Activated T-helper 1 cell treated with anti-CD3 and anti-CD28 coated beads, Interleukin-12 subunit alpha, Interleukin-12 subunit beta, Interleukin-2, Interleukin-4 antibody, amounts not matched to agents 30 ng/mL and 10 ng/mL and 1 ng/mL, durations not matched to agents 14 hours and 24 hours and 36 hours (primary cell): ENCODE measurements around the gene IKBKE. TPM values are rescaled to one million over a fixed set of nuclear protein-coding genes. Genes with fewer than 3 reads are reported as not detected.
A peak's percentile ranks its signal among the peaks of the same experiment; 100 is the strongest.

Experiments
- DNase-seq: peaks from one replicate; pipeline ENCODE4 v3.0.0; 2021; ENCODE audit warnings: low spot score
- H3K27ac Mint-ChIP-seq: one replicate; pipeline ENCODE4 v1.8.0; 2021; ENCODE audit warnings: mild to moderate bottlenecking, mixed read lengths
- H3K27me3 Mint-ChIP-seq: one replicate; pipeline ENCODE4 v1.8.0; 2022; ENCODE audit warnings: mild to moderate bottlenecking, moderate library complexity, mixed read lengths; ENCODE audit not compliant: insufficient read depth
- H3K36me3 Mint-ChIP-seq: one replicate; pipeline ENCODE4 v1.8.0; 2021; ENCODE audit warnings: low read depth, mixed read lengths
- H3K4me1 Mint-ChIP-seq: one replicate; pipeline ENCODE4 v1.8.0; 2021; ENCODE audit warnings: low read depth, mixed read lengths
- H3K4me3 Mint-ChIP-seq: one replicate; pipeline ENCODE4 v1.8.0; 2021; ENCODE audit warnings: mild to moderate bottlenecking, moderate library complexity, mixed read lengths
- H3K9me3 Mint-ChIP-seq: one replicate; pipeline ENCODE4 v1.8.0; 2021; ENCODE audit warnings: mixed read lengths
- intact Hi-C: fragments of 100-400 bp; cut with micrococcal nuclease; formaldehyde crosslinking; loops from one replicate; pipeline ENCODE4 v1.15.1; 2024
- total RNA-seq: library from RNA; stranded (reverse); gene quantifications from 2 replicates; pipeline ENCODE4 v1.2.3, GENCODE V29; 2022

The IKBKE gene
- total RNA-seq, 1 donor from 2014 or later: 59.8 TPM

DNA sequence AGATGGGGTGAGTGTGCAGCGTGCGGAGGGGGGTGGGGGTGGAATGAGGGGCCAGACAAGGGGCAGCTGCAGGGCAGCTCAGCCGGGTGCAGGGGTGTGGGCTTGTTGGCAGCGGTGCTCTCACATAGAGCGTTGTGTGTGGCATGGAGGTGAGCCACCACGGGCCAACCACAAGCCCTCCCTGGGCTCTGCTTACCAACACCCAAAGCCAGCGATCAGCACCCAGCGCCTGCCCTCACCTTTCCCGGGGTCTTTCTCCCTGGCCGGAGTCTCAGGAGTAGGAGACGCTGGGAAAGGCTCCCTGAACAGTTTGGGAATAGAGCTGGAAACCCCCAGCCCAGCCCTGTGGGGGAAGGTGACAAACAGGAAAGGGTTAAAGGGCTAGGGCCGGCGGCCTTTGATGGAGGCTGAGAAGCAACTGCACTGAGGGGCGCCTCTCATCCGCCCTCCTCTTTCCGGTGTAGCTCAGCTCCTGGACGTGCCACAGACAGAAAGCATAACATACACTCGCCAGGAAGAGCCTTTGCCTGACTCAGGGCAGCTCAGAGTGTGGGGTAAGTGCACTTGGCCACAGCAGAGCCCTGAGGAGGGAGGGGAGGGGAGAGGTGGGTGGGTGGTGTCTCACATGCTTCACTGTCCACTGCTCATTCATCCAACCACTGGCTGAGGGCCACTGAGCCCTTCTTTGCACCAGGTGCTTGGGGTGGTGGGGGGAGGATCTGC lies 577 bp downstream of the IKBKE start:
- H3K27ac Mint-ChIP-seq: peak overlapping the region; percentile 94

DNA sequence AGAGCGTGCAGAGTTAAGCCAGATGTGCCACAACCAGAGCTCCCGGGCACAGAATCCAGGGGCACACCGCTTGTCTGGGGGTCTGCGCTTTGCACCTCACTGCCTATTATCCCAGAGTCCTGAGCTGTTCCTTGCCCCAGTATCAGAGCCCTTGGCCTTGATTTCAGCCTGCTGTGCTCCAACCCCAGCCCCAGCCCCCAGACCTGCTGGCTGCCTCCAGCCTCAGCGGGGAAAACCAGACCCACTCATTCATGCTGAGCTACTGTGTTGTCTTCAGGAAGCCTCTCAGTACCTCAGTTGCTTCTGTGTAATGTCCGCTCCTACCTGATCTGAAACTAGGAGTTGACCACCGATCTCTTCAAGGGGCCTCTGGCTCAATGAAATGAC lies 1.1 kb downstream of the IKBKE start:
- H3K36me3 Mint-ChIP-seq: peaks cover 43% of the 10 kb centered on the region
- peaks cover 85% of the 10 kb centered on the region for H3K4me1 Mint-ChIP-seq
- no peaks in the 10 kb centered on the region for H3K9me3 Mint-ChIP-seq
- no peaks in the 10 kb centered on the region for H3K27me3 Mint-ChIP-seq
- peak overlapping the region; percentile 94 for H3K27ac Mint-ChIP-seq
- intact Hi-C loops: loop anchor here (1.0 to 10.0 kb wide), 3 partner anchors 33 to 453 kb away; partner anchors contain the start of gene FCMR
- H3K4me3 Mint-ChIP-seq: peak overlapping the region; percentile 98
- peak; percentile 22 for DNase-seq

More for the DNA sequence above, 577 bp downstream of the IKBKE start:
- peaks cover 39% of the 10 kb centered on the region for H3K36me3 Mint-ChIP-seq
- DNase-seq: peak; percentile 61
- H3K4me3 Mint-ChIP-seq: peak overlapping the region; percentile 98
- H3K4me1 Mint-ChIP-seq: peaks cover 86% of the 10 kb centered on the region
- no peaks in the 10 kb centered on the region for H3K9me3 Mint-ChIP-seq
- intact Hi-C loops: loop anchor here (1.0 to 10.0 kb wide), 3 partner anchors 34 to 454 kb away; partner anchors contain the start of gene FCMR
- no peaks in the 10 kb centered on the region for H3K27me3 Mint-ChIP-seq

DNA sequence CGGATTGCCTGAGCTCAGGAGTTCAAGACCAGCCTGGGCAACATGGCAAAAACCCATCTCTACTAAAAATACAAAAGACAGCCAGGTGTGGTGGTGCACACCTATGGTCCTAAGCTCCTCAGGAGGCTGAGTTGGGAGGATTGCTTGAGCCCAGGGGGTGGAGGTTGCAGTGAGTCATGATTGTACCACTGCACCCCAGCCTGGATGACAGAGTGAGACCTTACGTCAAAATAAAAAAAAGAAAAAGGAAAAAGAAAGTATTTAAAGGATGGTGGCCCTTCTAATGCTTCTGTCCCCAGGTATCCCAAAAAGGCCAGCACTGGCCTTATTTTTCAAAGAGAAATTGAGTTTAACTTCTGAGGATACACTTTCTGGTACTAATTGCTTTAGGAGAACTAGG lies 1.7 kb downstream of the IKBKE start:
- intact Hi-C loops: loop anchor here (10.0 kb wide), 1 partner anchor 453 kb away; the partner anchor contains the start of gene FCMR
- DNase-seq: no peak
- Mint-ChIP-seq H3K4me1 (peaks cover 85% of the 10 kb centered on the region), H3K27me3 (no peaks in the 10 kb centered on the region), H3K4me3 (peak overlapping the region; percentile 98), H3K36me3 (peaks cover 45% of the 10 kb centered on the region), H3K9me3 (no peaks in the 10 kb centered on the region), H3K27ac (peak overlapping the region; percentile 94)

DNA sequence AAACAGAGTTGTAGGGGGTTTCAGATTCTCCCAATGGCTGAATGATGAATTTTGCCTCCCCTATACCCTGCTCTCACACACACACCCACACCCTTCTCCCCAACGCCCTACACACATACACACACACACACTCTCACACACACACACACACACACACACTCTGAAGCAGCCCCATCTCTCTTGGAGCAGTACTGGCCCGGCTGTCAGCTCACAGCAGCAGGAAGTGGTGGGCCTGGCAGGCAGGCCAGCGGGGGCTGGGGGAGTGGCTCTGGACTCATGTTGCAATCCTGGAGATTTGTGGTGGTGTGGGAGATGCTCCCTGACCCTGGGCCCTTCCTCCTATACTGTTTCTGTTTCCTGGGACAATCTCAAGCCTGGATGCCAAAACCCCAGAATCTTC lies 2.2 kb downstream of the IKBKE start:
- Mint-ChIP-seq H3K27ac (peak overlapping the region; percentile 94), H3K4me1 (peaks cover 84% of the 10 kb centered on the region), H3K36me3 (peaks cover 48% of the 10 kb centered on the region), H3K4me3 (peak overlapping the region; percentile 98), H3K9me3 (no peaks in the 10 kb centered on the region), H3K27me3 (no peaks in the 10 kb centered on the region)
- intact Hi-C loops: loop anchor here (10.0 kb wide), 1 partner anchor 452 kb away; the partner anchor contains the start of gene FCMR
- DNase-seq: peak; percentile 24

DNA sequence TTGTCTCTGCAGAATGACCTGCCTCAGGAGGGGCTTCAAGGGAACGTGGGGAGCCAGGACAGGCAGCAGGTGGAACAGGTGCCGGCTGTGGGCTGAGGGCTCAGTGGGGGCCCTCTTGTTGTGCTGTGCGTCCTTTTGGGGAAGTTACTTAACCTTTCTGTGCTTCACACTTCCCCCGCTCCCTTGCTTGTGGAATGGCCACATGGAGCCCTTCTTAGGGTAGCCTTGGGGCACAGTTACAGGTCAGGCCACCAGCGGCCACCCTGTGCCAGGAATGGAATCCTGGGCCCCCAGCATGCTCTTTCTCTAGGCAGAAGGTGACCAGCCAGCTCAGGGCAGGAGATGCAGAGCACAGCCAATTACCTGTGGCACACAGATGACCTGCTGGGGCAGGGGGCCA lies 2.6 kb downstream of the IKBKE start:
- intact Hi-C loops: loop anchor here (10.0 kb wide), 1 partner anchor 452 kb away; the partner anchor contains the start of gene FCMR
- Mint-ChIP-seq H3K27ac (peak overlapping the region; percentile 94), H3K4me3 (peak overlapping the region; percentile 98), H3K36me3 (peaks cover 48% of the 10 kb centered on the region), H3K9me3 (no peaks in the 10 kb centered on the region), H3K4me1 (peaks cover 79% of the 10 kb centered on the region), H3K27me3 (no peaks in the 10 kb centered on the region)
- no peak for DNase-seq

DNA sequence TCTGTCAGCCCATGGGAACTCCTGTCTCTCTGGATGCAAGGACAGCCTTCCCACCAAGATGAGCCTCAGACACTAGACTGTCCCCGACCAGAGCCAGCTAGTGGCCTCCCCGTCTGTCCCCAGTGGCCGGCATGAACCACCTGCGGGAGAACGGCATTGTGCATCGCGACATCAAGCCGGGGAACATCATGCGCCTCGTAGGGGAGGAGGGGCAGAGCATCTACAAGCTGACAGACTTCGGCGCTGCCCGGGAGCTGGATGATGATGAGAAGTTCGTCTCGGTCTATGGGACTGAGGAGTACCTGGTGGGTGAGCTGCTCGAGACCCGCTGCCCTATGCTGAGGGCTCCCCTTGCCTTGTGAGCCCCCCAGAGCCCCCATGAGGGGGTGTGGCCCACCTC lies 5.8 kb downstream of the IKBKE start:
- no peaks in the 10 kb centered on the region for H3K27me3 Mint-ChIP-seq
- peaks cover 61% of the 10 kb centered on the region for H3K4me1 Mint-ChIP-seq
- H3K36me3 Mint-ChIP-seq: peaks cover 61% of the 10 kb centered on the region
- no peak overlapping the region for H3K4me3 Mint-ChIP-seq
- intact Hi-C loops: loop anchor here (10.0 kb wide), 1 partner anchor 449 kb away; the partner anchor contains the start of gene FCMR
- peak overlapping the region; percentile 77 for H3K27ac Mint-ChIP-seq
- no peak for DNase-seq
- H3K9me3 Mint-ChIP-seq: no peaks in the 10 kb centered on the region

DNA sequence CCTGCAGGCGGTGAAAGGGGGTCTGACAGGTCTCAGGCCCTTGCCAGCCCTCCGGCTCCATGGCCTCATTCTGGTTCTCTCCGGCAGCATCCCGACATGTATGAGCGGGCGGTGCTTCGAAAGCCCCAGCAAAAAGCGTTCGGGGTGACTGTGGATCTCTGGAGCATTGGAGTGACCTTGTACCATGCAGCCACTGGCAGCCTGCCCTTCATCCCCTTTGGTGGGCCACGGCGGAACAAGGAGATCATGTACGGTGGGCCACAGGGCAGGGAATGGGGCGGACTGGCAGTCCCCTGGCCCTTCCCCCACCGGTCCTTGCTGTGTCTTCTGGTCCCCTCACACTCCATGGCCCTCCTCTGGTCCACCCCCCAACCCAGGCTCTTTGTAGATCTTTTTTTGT lies 6.3 kb downstream of the IKBKE start:
- Mint-ChIP-seq H3K27me3 (no peaks in the 10 kb centered on the region), H3K27ac (peak overlapping the region; percentile 52)
- intact Hi-C loops: loop anchor here (10.0 kb wide), 1 partner anchor 448 kb away; the partner anchor contains the start of gene FCMR

DNA sequence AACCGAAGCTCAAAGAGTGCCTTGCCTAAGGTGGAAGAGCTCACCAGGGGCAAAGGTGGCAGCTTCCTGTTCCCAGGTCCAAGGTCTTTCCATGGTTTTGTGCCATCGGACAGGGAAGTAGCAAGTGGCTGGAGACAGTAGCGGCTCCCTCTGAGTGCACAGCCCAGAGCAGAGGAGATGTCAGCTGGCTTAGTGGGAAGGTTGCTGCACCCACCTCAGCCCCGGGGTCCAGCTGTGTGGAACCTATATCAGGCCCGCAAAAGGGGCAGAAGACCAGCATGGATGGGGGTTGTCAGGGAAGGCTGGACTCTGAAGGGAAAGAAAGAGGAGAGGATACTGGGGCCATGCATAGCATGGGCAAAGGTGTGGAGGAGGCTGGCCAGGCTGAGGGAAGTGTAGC lies 6.8 kb downstream of the IKBKE start:
- Mint-ChIP-seq H3K4me3 (no peak overlapping the region), H3K27ac (peak overlapping the region; percentile 23), H3K4me1 (peaks cover 51% of the 10 kb centered on the region)

More for the DNA sequence above, 6.3 kb downstream of the IKBKE start:
- Mint-ChIP-seq H3K36me3 (peaks cover 62% of the 10 kb centered on the region), H3K4me3 (no peak overlapping the region), H3K9me3 (no peaks in the 10 kb centered on the region), H3K4me1 (peaks cover 56% of the 10 kb centered on the region)
- no peak for DNase-seq

DNA sequence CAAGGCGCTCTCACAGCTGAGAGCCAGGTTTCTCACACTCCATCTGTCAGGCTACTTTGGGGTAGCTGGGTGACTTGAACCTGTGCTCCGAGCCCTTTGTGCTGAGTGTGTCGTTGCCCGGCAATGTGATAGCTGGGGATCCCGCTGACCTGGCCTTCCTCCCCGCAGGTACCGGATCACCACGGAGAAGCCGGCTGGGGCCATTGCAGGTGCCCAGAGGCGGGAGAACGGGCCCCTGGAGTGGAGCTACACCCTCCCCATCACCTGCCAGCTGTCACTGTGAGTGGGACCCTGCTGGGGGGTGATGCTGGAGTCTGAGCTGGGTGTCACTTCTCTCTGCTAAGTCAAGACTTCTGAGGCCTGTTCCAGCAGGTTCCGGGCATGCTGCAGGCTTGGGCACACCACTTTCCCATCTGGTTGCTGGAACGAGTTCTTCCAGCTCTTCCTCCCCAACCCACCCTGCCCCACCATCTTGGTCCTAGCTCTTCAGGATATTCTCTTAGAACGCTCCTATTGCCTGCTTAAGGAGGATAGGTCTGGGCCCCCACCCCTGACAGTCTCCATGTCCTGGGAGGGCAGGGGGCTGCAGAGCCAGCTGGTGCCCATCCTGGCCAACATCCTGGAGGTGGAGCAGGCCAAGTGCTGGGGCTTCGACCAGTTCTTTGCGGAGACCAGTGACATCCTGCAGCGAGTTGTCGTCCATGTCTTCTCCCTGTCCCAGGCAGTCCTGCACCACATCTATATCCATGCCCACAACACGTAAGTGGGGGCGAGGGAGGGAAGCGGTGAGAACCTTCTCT lies 7.5 kb downstream of the IKBKE start:
- H3K36me3 Mint-ChIP-seq: peaks cover 56% of the 10 kb centered on the region
- DNase-seq: no peak
- intact Hi-C loops: loop anchor here (10.0 kb wide), 1 partner anchor 447 kb away; the partner anchor contains the start of gene FCMR
- no peak overlapping the region for H3K27ac Mint-ChIP-seq
- H3K4me1 Mint-ChIP-seq: peaks cover 44% of the 10 kb centered on the region
- H3K4me3 Mint-ChIP-seq: no peak overlapping the region
- H3K9me3 Mint-ChIP-seq: no peaks in the 10 kb centered on the region
- H3K27me3 Mint-ChIP-seq: no peaks in the 10 kb centered on the region

More for the DNA sequence above, 6.8 kb downstream of the IKBKE start:
- H3K27me3 Mint-ChIP-seq: no peaks in the 10 kb centered on the region
- DNase-seq: no peak
- H3K36me3 Mint-ChIP-seq: peaks cover 58% of the 10 kb centered on the region
- no peaks in the 10 kb centered on the region for H3K9me3 Mint-ChIP-seq
- intact Hi-C loops: loop anchor here (10.0 kb wide), 1 partner anchor 448 kb away; the partner anchor contains the start of gene FCMR

DNA sequence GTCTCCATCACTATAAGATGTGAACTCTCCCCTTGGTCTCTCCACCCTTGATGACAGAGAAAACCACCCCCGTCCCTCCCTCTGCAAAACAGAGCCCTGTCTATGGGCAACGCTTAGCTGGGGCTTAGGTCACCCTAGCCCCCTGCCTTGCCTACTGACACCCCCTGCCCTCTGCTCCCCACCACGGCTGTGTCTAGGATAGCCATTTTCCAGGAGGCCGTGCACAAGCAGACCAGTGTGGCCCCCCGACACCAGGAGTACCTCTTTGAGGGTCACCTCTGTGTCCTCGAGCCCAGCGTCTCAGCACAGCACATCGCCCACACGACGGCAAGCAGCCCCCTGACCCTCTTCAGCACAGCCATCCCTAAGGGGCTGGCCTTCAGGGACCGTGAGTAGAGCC lies 8.5 kb downstream of the IKBKE start:
- no peak for DNase-seq
- Mint-ChIP-seq H3K36me3 (peaks cover 53% of the 10 kb centered on the region), H3K27ac (no peak overlapping the region), H3K27me3 (no peaks in the 10 kb centered on the region), H3K4me1 (peaks cover 36% of the 10 kb centered on the region), H3K9me3 (no peaks in the 10 kb centered on the region), H3K4me3 (no peak overlapping the region)
- intact Hi-C loops: loop anchor here (1.0 to 10.0 kb wide), 3 partner anchors 16 to 446 kb away; partner anchors contain the start of gene FCMR

DNA sequence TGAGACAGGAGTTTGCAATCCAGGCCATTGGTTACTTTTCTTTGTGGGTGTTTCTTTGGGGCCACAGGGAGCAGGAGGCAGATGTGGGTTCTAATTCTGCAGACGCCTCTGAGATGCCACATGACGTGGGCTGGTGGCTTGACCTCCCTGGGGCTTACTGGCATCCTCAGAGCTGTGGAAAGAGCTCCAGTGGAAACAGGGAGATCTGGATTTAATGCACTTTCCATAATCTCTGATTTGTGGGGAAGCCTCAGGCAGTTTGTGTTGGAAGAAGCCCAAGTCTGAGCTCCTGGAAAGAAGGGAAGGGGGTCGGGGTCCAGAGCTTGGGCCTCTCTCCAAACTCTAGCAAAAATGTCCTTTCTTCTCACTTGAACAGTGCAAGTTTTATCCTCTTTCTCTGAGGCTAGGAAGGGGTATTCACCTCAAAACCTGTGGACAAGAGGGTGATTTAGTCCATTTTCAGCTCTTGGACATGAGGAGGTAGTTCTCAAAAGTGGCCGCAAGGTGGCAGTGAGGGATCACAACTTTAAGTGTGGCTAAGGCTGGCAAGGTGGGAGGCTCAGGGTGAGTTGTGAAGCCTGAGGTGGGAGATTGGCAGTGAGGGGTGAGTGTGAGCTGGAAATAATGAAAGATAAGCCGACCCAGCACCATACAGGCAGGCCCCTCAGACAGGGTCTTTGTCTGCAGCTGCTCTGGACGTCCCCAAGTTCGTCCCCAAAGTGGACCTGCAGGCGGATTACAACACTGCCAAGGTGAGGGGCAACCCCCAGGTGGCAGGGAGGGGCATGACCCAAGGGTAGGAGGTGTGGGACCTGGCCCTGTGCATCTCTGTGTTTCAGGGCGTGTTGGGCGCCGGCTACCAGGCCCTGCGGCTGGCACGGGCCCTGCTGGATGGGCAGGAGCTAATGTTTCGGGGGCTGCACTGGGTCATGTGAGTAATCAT lies 9.2 kb downstream of the IKBKE start:
- DNase-seq: peak; percentile 25
- peaks cover 50% of the 10 kb centered on the region for H3K36me3 Mint-ChIP-seq
- H3K9me3 Mint-ChIP-seq: no peaks in the 10 kb centered on the region
- intact Hi-C loops: loop anchor here (1.0 to 10.0 kb wide), 3 partner anchors 17 to 445 kb away; partner anchors contain the start of gene FCMR
- no peaks in the 10 kb centered on the region for H3K27me3 Mint-ChIP-seq
- peaks cover 31% of the 10 kb centered on the region for H3K4me1 Mint-ChIP-seq
- H3K4me3 Mint-ChIP-seq: no peak overlapping the region
- H3K27ac Mint-ChIP-seq: peak overlapping the region; percentile 85

DNA sequence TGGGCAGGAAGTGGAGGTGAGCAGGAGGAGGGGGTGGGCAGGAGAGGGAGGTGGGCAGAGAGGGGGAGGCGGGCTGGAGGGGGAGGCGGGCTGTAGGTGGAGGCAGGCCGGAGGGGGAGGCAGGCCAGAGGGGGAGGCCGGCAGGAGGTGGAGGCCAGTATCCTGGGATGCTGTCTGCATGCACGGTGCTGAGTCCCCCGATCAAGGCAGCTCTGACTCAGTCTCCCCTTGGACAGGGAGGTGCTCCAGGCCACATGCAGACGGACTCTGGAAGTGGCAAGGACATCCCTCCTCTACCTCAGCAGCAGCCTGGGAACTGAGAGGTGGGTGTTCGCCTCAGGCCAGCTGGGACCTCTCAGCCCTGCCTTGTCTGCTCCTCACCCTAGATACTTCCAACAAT lies 9.9 kb downstream of the IKBKE start:
- no peak for DNase-seq
- Mint-ChIP-seq H3K4me3 (no peak overlapping the region), H3K9me3 (no peaks in the 10 kb centered on the region), H3K27me3 (no peaks in the 10 kb centered on the region), H3K36me3 (peaks cover 48% of the 10 kb centered on the region), H3K4me1 (peaks cover 25% of the 10 kb centered on the region), H3K27ac (peak overlapping the region; percentile 70)
- intact Hi-C loops: no loop called here
